ENCODE data around the gene RBM6.
"Not testable (repeated sequence)": the region's sequence is repeated elsewhere in the genome, so short reads cannot be mapped to it uniquely, and the experiment has no call there.

The RBM6 gene

DNA sequence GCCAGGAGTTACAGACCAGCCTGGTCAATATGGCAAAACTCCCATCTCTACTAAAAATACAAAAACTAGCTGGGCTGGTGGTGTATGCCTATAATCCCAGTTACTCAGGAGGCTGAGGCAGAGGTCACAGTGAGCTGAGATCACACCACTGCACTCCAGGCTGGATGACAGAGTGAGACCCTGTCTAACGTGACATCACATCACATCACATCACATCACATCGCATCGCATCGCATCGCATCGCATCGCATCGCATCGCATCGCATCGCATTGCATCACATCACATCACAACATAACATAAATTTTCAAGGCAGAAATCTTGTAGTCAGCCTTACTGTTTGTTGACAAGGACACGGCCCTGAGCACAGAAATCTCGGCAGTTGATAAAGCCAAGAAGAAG, 44.4 kb downstream of the RBM6 start:
- no peak for DNase-seq

DNA sequence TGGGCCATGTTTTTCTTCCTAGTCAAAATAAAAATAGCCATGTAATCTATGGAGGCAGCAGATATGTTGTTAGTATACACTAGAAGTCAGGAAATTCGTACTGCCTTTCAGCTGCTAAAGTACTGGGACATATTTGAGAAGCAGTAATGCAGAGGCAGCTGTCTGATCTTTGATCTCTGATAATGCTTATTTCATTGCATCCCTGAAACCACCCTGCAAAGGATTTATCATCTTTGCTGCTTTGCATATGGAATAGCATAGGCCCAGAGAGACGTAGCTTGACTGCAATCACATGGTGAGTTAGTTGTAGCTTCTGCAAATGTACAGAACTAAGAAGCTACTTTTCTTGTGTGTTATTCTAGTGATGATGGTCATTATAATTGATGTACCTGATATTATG, 52.4 kb downstream of the RBM6 start:
- no peak for DNase-seq

GRCh38 chr3:49994476-49994875, 54.5 kb downstream of the RBM6 start:
- DNase-seq = no peak

- DNase-seq = no peak
Observed at GRCh38 chr3:49996016-49996415, 56.1 kb downstream of the RBM6 start.

DNA sequence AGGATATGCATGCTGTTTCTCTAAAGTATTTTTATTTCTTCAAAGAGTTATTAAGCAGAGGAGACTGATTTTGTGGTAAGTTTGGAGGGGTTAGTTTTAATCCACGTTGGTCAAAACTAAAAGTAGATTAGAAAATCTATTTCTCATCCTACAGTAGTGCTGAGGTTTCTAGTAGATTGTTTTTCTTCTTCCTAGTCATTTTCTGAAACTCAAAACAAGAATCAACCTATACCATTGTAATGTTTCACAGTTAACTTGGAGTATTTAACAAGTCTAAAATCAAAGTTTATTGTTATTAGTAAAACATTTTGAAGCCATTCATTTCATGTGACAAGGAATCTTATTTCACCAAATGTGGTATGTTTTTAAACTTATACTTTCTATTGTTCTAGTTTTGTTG, 57.9 kb downstream of the RBM6 start:
- no peak for DNase-seq

- DNase-seq = no peak
Observed at GRCh38 chr3:49998326-49998725, 58.4 kb downstream of the RBM6 start.

DNA sequence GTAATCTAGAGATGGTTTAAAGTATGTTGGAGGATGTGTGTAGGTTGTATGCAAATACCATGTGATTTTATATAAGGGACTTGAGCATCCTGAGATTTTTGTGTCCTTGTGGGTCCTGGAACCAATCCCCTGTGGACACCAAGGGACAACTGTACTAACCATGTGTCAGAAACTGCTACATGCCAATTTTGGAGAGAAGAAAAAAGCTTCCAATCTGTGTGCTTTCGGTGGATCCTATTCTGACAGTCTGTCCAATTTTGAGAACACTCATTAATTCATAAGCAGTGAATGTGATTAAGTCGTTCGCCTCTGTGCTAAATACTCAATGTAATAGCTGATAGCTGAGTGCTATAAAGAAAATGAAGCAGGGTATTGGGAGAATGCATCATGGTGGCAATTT, 61.6 kb downstream of the RBM6 start:
- DNase-seq = no peak

DNA sequence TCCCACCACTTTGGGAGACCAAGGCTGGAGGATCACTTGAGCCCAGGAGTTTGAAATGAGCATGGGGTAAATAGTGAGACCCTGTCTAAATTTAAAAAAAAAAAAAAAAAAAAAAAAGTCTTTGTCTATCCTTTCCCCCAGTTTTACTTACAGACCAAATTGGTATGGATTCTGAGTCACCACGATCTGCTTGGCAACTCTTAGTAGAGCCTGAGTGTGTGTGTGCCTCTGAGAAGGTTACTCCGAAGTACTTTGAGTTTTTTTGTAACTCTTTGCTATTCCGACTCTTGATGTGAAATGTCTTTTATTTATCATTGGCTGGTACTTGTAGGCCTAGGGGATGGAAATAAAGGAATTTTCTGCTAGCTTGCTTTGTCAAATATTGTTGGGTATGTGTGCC, 63.3 kb downstream of the RBM6 start:
- DNase-seq = no peak

- DNase-seq = no peak
Observed at GRCh38 chr3:50003824-50004223, 63.9 kb downstream of the RBM6 start.

- DNase-seq = no peak
Observed at GRCh38 chr3:50008931-50009330, 69.0 kb downstream of the RBM6 start.

DNA sequence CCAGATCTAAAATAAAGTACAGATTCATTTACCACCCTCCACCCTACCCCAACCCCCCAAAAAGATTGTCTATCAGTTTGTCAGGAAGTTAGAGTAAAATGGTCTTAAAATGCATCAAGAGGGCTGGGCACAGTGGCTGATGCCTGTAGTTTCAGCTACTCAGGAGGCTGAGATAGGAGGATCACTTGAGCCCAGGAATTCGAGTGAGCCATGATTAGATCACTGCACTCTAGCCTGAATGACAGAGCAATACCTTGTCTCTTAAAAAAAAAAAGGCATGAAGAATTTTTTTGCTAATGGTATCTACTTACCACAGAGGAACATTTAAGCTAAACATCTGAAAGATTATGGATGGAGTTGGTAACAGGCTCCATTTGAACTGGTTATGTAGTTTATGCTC, 71.0 kb downstream of the RBM6 start:
- no peak for DNase-seq

- DNase-seq = no peak
Observed at GRCh38 chr3:50015918-50016317, 76.0 kb downstream of the RBM6 start.

DNA sequence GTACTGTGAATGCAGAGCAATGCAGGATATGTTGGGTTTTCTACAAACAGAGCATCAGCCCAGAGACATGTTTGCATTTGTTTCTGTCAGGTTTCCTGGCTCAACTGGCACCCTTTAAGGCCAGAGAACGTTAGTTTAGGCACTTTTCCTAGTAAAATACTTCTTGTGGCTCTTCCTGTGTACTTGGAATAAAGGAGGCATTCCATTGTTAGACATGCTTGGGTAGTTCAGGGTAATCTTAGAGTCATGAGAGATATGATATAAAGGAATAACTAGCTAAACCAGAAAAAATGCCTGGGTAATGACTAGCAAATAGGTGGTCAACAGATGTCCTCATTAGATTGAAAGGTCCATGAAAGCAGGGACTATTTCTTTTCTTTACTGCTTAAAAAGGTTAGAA, 88.4 kb downstream of the RBM6 start:
- DNase-seq = no peak

DNA sequence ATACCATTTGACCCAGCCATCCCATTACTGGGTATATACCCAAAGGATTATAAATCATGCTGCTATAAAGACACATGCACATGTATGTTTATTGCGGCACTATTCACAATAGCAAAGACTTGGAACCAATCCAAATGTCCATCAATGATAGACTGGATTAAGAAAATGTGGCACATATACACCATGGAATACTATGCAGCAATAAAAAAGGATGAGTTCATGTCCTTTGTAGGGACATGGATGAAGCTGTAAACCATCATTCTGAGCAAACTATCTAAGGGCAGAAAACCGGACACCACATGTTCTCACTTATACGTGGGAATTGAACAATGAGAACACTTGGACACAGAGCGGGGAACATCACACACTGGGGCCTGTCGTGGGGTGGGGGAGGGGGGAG, 91.3 kb downstream of the RBM6 start:
- DNase-seq = not testable (repeated sequence)

GRCh38 chr3:50044976-50045375, 105.0 kb downstream of the RBM6 start:
- DNase-seq = no peak

GRCh38 chr3:50047426-50047825, 107.5 kb downstream of the RBM6 start:
- no peak for DNase-seq

DNA sequence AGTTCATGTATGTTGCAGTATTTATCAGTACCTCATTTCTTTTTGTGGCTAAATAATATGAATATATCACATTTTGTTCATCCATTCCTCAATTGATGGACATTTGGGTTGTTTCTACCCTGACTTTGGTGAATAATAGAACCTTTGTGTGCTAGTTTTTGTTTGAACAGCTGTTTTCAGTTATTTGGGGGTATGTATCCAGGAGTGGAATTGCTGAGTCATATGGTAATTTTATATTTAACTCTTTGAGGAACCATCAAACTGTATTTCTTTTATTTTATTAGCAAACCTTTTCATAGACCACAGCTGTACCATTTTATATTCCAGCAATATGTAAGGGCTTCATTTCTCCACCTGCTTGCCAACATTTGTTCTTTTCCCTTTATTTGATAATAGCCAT, 110.4 kb downstream of the RBM6 start:
- DNase-seq = no peak

GRCh38 chr3:50057756-50058155, 117.8 kb downstream of the RBM6 start:
- no peak for DNase-seq

DNA sequence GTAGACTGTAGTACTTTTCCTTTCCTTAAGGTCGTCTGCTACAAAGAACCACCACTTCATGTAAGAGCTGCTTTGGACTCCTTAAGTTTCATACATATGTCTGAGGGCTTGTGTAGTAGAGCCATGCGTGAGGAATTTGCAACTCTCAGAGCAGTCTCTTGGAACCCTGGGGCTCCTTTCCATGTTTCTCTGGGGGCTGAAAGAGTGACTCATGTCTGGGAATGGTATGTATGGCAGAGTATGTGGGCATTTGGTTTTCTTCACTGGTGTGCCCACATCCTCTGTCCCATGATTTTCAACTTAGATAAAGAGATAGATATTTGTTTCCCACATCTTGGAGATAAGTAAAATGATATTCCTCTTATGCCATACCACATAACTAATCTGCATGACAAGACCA, 128.2 kb downstream of the RBM6 start:
- DNase-seq = no peak

- no peak for DNase-seq
Observed at GRCh38 chr3:50078091-50078490, 138.1 kb downstream of the RBM6 start.

DNA sequence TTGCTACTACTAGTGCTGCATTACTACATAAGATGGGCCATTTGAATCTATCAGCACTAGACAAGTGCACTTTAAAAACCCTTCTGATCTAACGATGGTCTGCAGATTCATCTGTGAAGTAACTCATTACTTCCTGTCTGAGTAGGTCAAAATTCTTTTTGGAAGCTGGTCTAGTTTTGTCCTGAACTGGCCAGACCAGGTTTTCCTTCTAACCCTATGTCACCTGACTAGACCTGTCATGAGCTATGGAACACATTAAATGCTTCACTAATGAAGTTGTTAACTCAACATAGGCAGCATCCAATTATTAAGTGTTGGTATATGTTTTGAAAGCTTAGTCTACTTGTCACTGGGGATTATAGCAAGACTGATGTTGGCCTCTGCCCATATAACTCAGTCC, 138.7 kb downstream of the RBM6 start:
- no peak for DNase-seq

- not testable (repeated sequence) for DNase-seq
Observed at GRCh38 chr3:50084951-50085350, 145.0 kb downstream of the RBM6 start.

DNA sequence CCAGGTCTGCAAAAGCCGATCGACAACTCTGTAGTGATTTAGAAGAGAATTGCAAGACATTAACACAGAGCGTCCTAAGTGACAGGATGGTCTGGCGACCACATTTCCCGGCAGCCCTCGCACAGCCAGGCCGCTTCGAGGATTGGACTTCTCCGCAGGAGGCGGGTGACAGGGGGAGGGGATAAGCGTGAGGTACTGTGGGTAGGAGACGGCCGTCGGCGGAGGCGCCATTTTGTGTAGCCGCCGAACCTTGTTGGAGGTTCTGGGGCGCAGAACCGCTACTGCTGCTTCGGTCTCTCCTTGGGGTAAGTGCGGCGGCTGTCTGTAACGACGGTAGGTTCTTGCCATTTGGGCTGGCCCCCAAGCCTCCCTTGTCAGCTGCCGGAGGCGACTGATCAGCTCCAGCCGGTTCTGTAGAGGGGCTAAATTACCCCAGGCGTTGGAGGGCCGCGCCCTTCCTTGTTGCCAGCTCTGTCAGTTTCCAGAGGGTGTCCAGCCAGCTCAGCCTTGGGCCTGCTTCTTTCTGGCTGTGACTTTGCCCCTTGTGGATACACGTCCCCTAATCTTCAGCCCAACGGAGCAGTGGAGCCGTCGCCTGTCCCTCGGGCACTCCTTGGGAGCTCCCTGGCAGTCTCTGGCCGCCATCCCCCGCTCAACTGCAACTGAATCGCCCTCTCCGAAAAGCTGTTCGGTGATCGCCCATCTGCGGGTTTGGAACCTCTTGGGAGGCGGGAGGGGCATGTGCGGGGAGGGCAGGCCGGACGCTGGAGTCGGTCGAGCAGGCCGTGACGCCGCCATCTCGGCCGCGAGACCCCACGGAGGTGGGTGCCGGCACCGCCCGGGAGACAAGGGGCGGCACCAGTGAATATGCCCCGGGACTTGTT, 149.0 kb downstream of the RBM6 start, which contains the start of gene RBM5:
Gene RBM5, plus strand, starts transcription at position 195 of the 884 bp plus-strand sequence. CDS start 1,516 bp downstream, outside the sequence.
- DNase-seq = peak; percentile 93

- no peak for DNase-seq
Observed at GRCh38 chr3:50089609-50089945, 149.6 kb downstream of the RBM6 start.

DNA sequence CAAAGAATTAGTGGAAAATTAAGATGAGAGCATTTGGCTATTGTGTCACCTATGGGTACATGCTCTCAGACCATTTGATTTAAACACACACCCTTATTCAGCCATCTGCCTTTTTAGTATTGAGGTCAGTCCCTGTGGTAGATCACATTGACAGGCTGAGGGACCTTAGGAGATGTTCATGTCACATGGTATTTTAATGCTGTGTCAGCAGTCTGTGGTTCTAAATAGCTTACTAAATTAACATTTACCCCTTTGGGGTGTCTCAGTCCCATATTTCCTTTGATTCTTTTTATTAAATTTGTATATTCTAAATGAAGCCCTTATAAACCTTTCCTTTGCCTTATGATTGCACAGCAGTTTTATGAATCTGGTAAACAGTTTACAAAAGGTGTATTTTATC, 151.0 kb downstream of the RBM6 start:
- DNase-seq = no peak

Data from midbrain (tissue), 1 donor.